OCI-LY7 (cell line): ENCODE data around the gene SINHCAF.

Source experiments
- CTCF ChIP-seq: fragments of 200-600 bp; sonication (generic); conservative IDR thresholded peaks from 2 replicates; pipeline ENCODE4 v1.5.1; 2014; ENCODE audit warnings: mild to moderate bottlenecking, antibody characterized with exemption, low read length, moderate library complexity, mixed read lengths
- EZH2phosphoT487 ChIP-seq: fragments of 200-600 bp; sonication (generic); IDR thresholded peaks from 2 replicates; pipeline ENCODE4 v1.6.1; 2018; ENCODE audit warnings: low read depth, borderline replicate concordance, mild to moderate bottlenecking, mixed run types, antibody characterized with exemption, low read length, moderate library complexity, mixed read lengths

- no peak for TF ChIP-seq CTCF
- TF ChIP-seq EZH2phosphoT487 = no peak
These were observed 45.3 kb upstream of the SINHCAF start for GRCh38 chr12:31371256-31371620.
